GM12878 (cell line): ENCODE data around the gene RARRES1. TPM values are rescaled to one million over a fixed set of nuclear protein-coding genes. Genes with fewer than 3 reads are reported as not detected.

Experiments used
- ATAC-seq: fragments of 200-7000 bp; cut with Tn5 transposase; 3 replicates; pipeline ENCODE4 v1.9.1; 2020; ENCODE audit warnings: mild to moderate bottlenecking, moderate library complexity
- BruUV-seq: library from RNA; stranded (reverse); fragments of 400-500 nt; replicated peaks from 2 replicates; lab custom pipeline; 2021; lab: Mats Ljungman, UMichigan
- CTCF ChIA-PET: fragments of 300-600 bp; sonication (Branson Sonifier 250); formaldehyde crosslinking; extraction: SDS; loops from one replicate; lab custom pipeline; 2021; ENCODE audit warnings: inconsistent platforms; lab: Yijun Ruan, JAX
- POLR2A ChIA-PET: fragments of 350-600 bp; formaldehyde crosslinking; extraction: SDS; loops from one replicate; lab custom pipeline; 2021; ENCODE audit warnings: inconsistent platforms; lab: Charles Lee
- RAD21 ChIA-PET: fragments of 300-600 bp; sonication (Branson Sonifier 250); formaldehyde crosslinking; loops from one replicate; lab custom pipeline; 2023; ENCODE audit warnings: antibody characterized with exemption; ENCODE audit not compliant: unreplicated experiment; lab: Charles Lee
- SMC1A ChIA-PET: fragments of 300-600 bp; sonication (Branson Sonifier 250); formaldehyde crosslinking; loops from one replicate; lab custom pipeline; 2023; ENCODE audit not compliant: unreplicated experiment, uncharacterized antibody; lab: Charles Lee
- DNase-seq: peaks from one replicate; pipeline ENCODE4 v3.0.0-alpha.2; 2011; ENCODE audit warnings: low read depth, low spot score
- FAIRE-seq: peaks from 3 replicates; lab custom pipeline; 2011; peaks lifted over from hg19 to GRCh38; lab: Jason Lieb, UNC
- H2AFZ ChIP-seq: 2 replicates; pipeline ENCODE4 v1.6.0; 2011; ENCODE audit warnings: low read depth, low read length, control low read depth; ENCODE audit not compliant: control insufficient read depth
- H3K27ac ChIP-seq: 2 replicates; pipeline ENCODE4 v1.5.1; 2011; ENCODE audit warnings: control low read depth; ENCODE audit not compliant: control insufficient read depth, insufficient read depth
- H3K27me3 ChIP-seq, 2 experiments: replicated peaks in 1 of 2; 2 replicates each; pipeline versions ENCODE4 v1.6.0 to v1.6.1; 2011; ENCODE audit warnings: low read length in 1 of 2; ENCODE audit not compliant: control insufficient read depth in 2 of 2, insufficient read depth in 2 of 2
- H3K36me3 ChIP-seq, 2 experiments: 2 replicates each; pipeline ENCODE4 v1.5.1; 2011; ENCODE audit warnings: low read length in 1 of 2; ENCODE audit not compliant: control insufficient read depth in 2 of 2, insufficient read depth in 2 of 2
- H3K4me1 ChIP-seq: 2 replicates; pipeline ENCODE4 v1.6.1; 2011; ENCODE audit warnings: mild to moderate bottlenecking, low read length, moderate library complexity, mixed read lengths; ENCODE audit not compliant: control insufficient read depth, insufficient read depth
- H3K4me2 ChIP-seq: 2 replicates; pipeline ENCODE4 v1.6.0; 2011; ENCODE audit warnings: control low read depth; ENCODE audit not compliant: control insufficient read depth, insufficient read depth
- H3K4me3 ChIP-seq: fragments of 200-600 bp; sonication (generic); 2 replicates; pipeline ENCODE4 v1.5.1; 2016
- H3K79me2 ChIP-seq: 2 replicates; pipeline ENCODE4 v1.6.0; 2011; ENCODE audit warnings: low read length; ENCODE audit not compliant: control insufficient read depth, insufficient read depth
- H3K9ac ChIP-seq: 2 replicates; pipeline ENCODE4 v1.8.0; 2011; ENCODE audit warnings: low read length, control low read depth, mixed read lengths; ENCODE audit not compliant: control insufficient read depth, insufficient read depth
- H3K9me3 ChIP-seq: replicated peaks from 3 replicates; pipeline ENCODE4 v1.5.1; 2011; ENCODE audit warnings: mild to moderate bottlenecking, low read length; ENCODE audit not compliant: control insufficient read depth, insufficient read depth
- H4K20me1 ChIP-seq: 2 replicates; pipeline ENCODE4 v1.6.0; 2011; ENCODE audit not compliant: control insufficient read depth, insufficient read depth
- BHLHE40 ChIP-seq, 2 experiments: fragments of 450-650 bp in 1 of 2; IDR thresholded peaks; 2 replicates each; pipeline ENCODE4 v1.6.1; 2011 to 2017; ENCODE audit warnings: low read depth in 2 of 2, borderline replicate concordance in 1 of 2, improper control_type of control experiment in 1 of 2, low read length in 1 of 2, mild to moderate bottlenecking in 1 of 2
- BRCA1 ChIP-seq: IDR thresholded peaks from 2 replicates; pipeline ENCODE4 v1.6.1; 2011; ENCODE audit warnings: low read depth, low read length, improper control_type of control experiment
- HDAC6 ChIP-seq: fragments of 200-600 bp; sonication (generic); IDR thresholded peaks from one replicate; pipeline ENCODE4 v1.8.0; 2017; ENCODE audit warnings: antibody characterized with exemption; ENCODE audit not compliant: unreplicated experiment
- HDGF ChIP-seq: fragments of 450-650 bp; IDR thresholded peaks from 2 replicates; pipeline ENCODE4 v1.6.1; 2016; ENCODE audit warnings: antibody characterized with exemption
- HSF1 ChIP-seq: fragments of 150-350 bp; IDR thresholded peaks from 2 replicates; pipeline ENCODE4 v1.6.1; 2014; ENCODE audit warnings: mild to moderate bottlenecking, low read depth, low read length
- MYC ChIP-seq: IDR thresholded peaks from 2 replicates; pipeline ENCODE4 v1.6.1; 2011; ENCODE audit warnings: mild to moderate bottlenecking, low read length, moderate library complexity, inconsistent platforms; ENCODE audit not compliant: insufficient read depth, insufficient replicate concordance, insufficient read length, severe bottlenecking
- NFYA ChIP-seq: IDR thresholded peaks from 2 replicates; pipeline ENCODE4 v1.6.1; 2011; ENCODE audit warnings: low read depth, mild to moderate bottlenecking, low read length, improper control_type of control experiment, borderline replicate concordance
- NR2C2 ChIP-seq: IDR thresholded peaks from 2 replicates; pipeline ENCODE4 v1.6.1; 2011; ENCODE audit warnings: borderline replicate concordance, low read depth; ENCODE audit not compliant: control insufficient read depth, insufficient read length
- NR2F1 ChIP-seq: fragments of 450-650 bp; conservative IDR thresholded peaks from 2 replicates; pipeline ENCODE4 v1.6.1; 2017; ENCODE audit warnings: mild to moderate bottlenecking
- POLR2A ChIP-seq: IDR thresholded peaks from 2 replicates; pipeline ENCODE4 v1.6.1; 2011; ENCODE audit warnings: low read depth, mild to moderate bottlenecking, low read length
- RAD51 ChIP-seq: fragments of 450-650 bp; IDR thresholded peaks from 2 replicates; pipeline ENCODE4 v1.6.1; 2016; ENCODE audit warnings: moderate library complexity, mild to moderate bottlenecking, inconsistent platforms
- TAF1 ChIP-seq: IDR thresholded peaks from 2 replicates; pipeline ENCODE4 v1.6.1; 2011; ENCODE audit warnings: mild to moderate bottlenecking, low read depth, low read length, borderline replicate concordance
- TCF7 ChIP-seq: IDR thresholded peaks from 2 replicates; pipeline ENCODE4 v1.6.1; 2014; ENCODE audit warnings: antibody characterized with exemption, borderline replicate concordance
- YY1 ChIP-seq: IDR thresholded peaks from 2 replicates; pipeline ENCODE4 v1.6.1; 2011; ENCODE audit warnings: low read depth, mild to moderate bottlenecking, low read length
- ZBTB40 ChIP-seq: fragments of 450-650 bp; IDR thresholded peaks from 2 replicates; pipeline ENCODE4 v1.6.1; 2016; ENCODE audit warnings: mild to moderate bottlenecking, moderate library complexity, borderline replicate concordance
- ZNF592 ChIP-seq: fragments of 450-650 bp; IDR thresholded peaks from 2 replicates; pipeline ENCODE4 v1.6.1; 2017; ENCODE audit warnings: mild to moderate bottlenecking, moderate library complexity
- in situ Hi-C: fragments of 300-500 bp; cut with MboI; formaldehyde crosslinking; loops from 9 replicates; pipeline ENCODE4 v1.14.3; 2018; ENCODE audit warnings: mixed read lengths
- intact Hi-C: fragments of 100-400 bp; cut with micrococcal nuclease; formaldehyde crosslinking; loops from one replicate; pipeline ENCODE4 v1.14.2; 2022; ENCODE audit not compliant: unreplicated experiment
- polyA plus RNA-seq, 11 experiments: library from polyadenylated mRNA; depleted of rRNA in 4 of 11; unstranded in 6 of 11; stranded (reverse) in 5 of 11; fragments of >200 nt; fragmentation: Nextera tagmentation in 4 of 11; fragmentation: Illumina TruSeq in 1 of 11; extraction: Ambion mirVana in 4 of 11; extraction: Trizol in 1 of 11; gene quantifications; 1 replicate in 1 of 11; 2 replicates in 10 of 11; pipeline versions ENCODE4 v1.2.1 to v1.2.3, GENCODE V29; 2011 to 2016; ENCODE audit warnings: inconsistent platforms in 2 of 11, missing spikeins in 2 of 11, low read depth in 1 of 11
- total RNA-seq, 4 experiments: library from RNA; depleted of rRNA in 3 of 4; stranded (reverse); fragments of >200 nt in 3 of 4; fragmentation: Illumina TruSeq in 1 of 4; extraction: Trizol in 1 of 4; gene quantifications; 2 replicates each; pipeline versions ENCODE4 v1.2.1 to v1.2.3, GENCODE V29; 2013 to 2021

Gene RARRES1
- total and polyA plus RNA-seq, 10 of the 15 experiments (the other 5 are each of a cell fraction or from before 2014, with no cell fraction given), result 0.02 to 0.83 (median 0.63) TPM; not detected in 7

GRCh38 chr3:158700559-158700958 is 31.7 kb downstream of the RARRES1 start:
- ChIA-PET POLR2A (interaction anchor here (0.7 kb wide), 1 partner anchor 1299 kb away, joined by 3 read pairs; no protein-coding TSS in a partner anchor), CTCF (interaction anchor here (1.8 kb wide), 1 partner anchor 27 kb away, joined by 9 read pairs; no protein-coding TSS in a partner anchor), SMC1A (interaction anchor here (1.1 kb wide), 1 partner anchor 16 kb away, joined by 3 read pairs; no protein-coding TSS in a partner anchor), RAD21 (no interaction called here)
- in situ Hi-C loops, result no loop called here
- intact Hi-C loops, result no loop called here
- FAIRE-seq (no peak), DNase-seq (no peak), ATAC-seq (no peak)
- Histone ChIP-seq H3K4me2 (no peak overlapping the region), H4K20me1 (no peaks in the 10 kb centered on the region), H3K79me2 (no peaks in the 10 kb centered on the region), H2AFZ (no peak overlapping the region), H3K36me3 (no peaks in the 10 kb centered on the region), H3K27me3 (no peaks in the 10 kb centered on the region), H3K9ac (no peak overlapping the region), H3K4me3 (no peak overlapping the region), H3K27ac (no peak overlapping the region), H3K4me1 (no peaks in the 10 kb centered on the region), H3K9me3 (no peaks in the 10 kb centered on the region)
- TF ChIP-seq POLR2A (no peak), BRCA1 (no peak), BHLHE40 (IDR thresholded peaks at IDR 0.05; ENCODE audit: borderline replicate concordance in 1 of 2, low read depth in 2 of 2, low read length in 1 of 2) (no peak), NFYA (no peak), ZNF592 (no peak), RAD51 (no peak), NR2C2 (no peak), ZBTB40 (no peak), TCF7 (no peak), NR2F1 (no peak), HSF1 (no peak), MYC (no peak), HDGF (no peak), HDAC6 (no peak), TAF1 (no peak), YY1 (no peak)
- no TSS peak for BruUV-seq
